Lower leg skin (tissue), 3 donors: ENCODE data around the gene DHRS13.

ENCODE experiments used
- CTCF ChIP-seq, 3 donors: fragments of 450-650 bp; IDR thresholded peaks; one replicate each; pipeline ENCODE4 v1.5.1; 2016; ENCODE audit warnings: antibody characterized with exemption in 3 of 3, mild to moderate bottlenecking in 3 of 3, moderate library complexity in 2 of 3
- POLR2A ChIP-seq, 2 donors: fragments of 450-650 bp; IDR thresholded peaks; one replicate each; pipeline ENCODE4 v1.6.1; 2016 to 2017; ENCODE audit warnings: antibody characterized with exemption in 2 of 2, mild to moderate bottlenecking in 1 of 2, moderate library complexity in 1 of 2

- TF ChIP-seq CTCF (IDR thresholded peaks at IDR 0.05): no peak
- no peak for TF ChIP-seq POLR2A (IDR thresholded peaks at IDR 0.05)
Measured at GRCh38 chr17:28863953-28864352, 38.9 kb downstream of the DHRS13 start.
